SU-DHL-6 (cell line): Measurements from ENCODE around the gene CDIP1.

Experiments used
- H2AFZ ChIP-seq: fragments of 200-600 bp; sonication (generic); 2 replicates; pipeline ENCODE4 v1.6.1; 2014; ENCODE audit warnings: low read depth, mild to moderate bottlenecking, moderate library complexity, mixed read lengths, antibody characterized with exemption, low read length; ENCODE audit not compliant: severe bottlenecking
- H3F3A ChIP-seq: fragments of 200-600 bp; shearing (Covaris generic); 2 replicates; pipeline ENCODE4 v1.6.0; 2016; ENCODE audit warnings: antibody characterized with exemption, mild to moderate bottlenecking; ENCODE audit not compliant: insufficient read depth
- H3K27ac ChIP-seq: fragments of 200-600 bp; sonication (generic); 2 replicates; pipeline ENCODE4 v1.5.1; 2016; ENCODE audit warnings: low read depth, mild to moderate bottlenecking, low read length, moderate library complexity, mixed read lengths
- H3K27me3 ChIP-seq: fragments of 200-600 bp; sonication (generic), shearing (Covaris generic); 2 replicates; pipeline ENCODE4 v1.6.0; 2014; ENCODE audit warnings: mild to moderate bottlenecking, low read length
- H3K36me3 ChIP-seq: fragments of 200-600 bp; sonication (generic); 2 replicates; pipeline ENCODE4 v1.6.1; 2014; ENCODE audit warnings: mild to moderate bottlenecking, low read length, mixed read lengths
- H3K4me2 ChIP-seq: fragments of 300-600, 200-600 bp; shearing (Covaris generic), sonication (generic); 2 replicates; pipeline ENCODE4 v1.6.0; 2014; ENCODE audit warnings: low read length, low read depth, mild to moderate bottlenecking; ENCODE audit not compliant: poor library complexity, severe bottlenecking
- H3K4me3 ChIP-seq: fragments of 200-600 bp; sonication (generic); 2 replicates; pipeline ENCODE4 v1.5.1; 2014; ENCODE audit warnings: antibody characterized with exemption, low read length, mild to moderate bottlenecking, mixed read lengths; ENCODE audit not compliant: insufficient read depth, poor library complexity, severe bottlenecking
- H3K79me2 ChIP-seq: fragments of 200-600 bp; sonication (generic); 2 replicates; pipeline ENCODE4 v1.6.1; 2014; ENCODE audit warnings: mild to moderate bottlenecking, low read length, moderate library complexity; ENCODE audit not compliant: insufficient read depth
- H3K9ac ChIP-seq: fragments of 200-600 bp; sonication (generic); 2 replicates; pipeline ENCODE4 v1.7.0; 2014; ENCODE audit warnings: mild to moderate bottlenecking, low read length
- H3K9me2 ChIP-seq: fragments of 200-600 bp; sonication (generic); replicated peaks from 2 replicates; pipeline ENCODE4 v1.6.1; 2014; ENCODE audit warnings: low read length; ENCODE audit not compliant: insufficient read depth
- H3K9me3 ChIP-seq: fragments of 200-600 bp; sonication (generic); 2 replicates; pipeline ENCODE4 v1.6.1; 2014; ENCODE audit warnings: low read length, mixed read lengths; ENCODE audit not compliant: insufficient read depth
- H4K20me1 ChIP-seq: fragments of 200-600 bp; sonication (generic); 2 replicates; pipeline ENCODE4 v1.6.1; 2014; ENCODE audit warnings: low read depth, mild to moderate bottlenecking, antibody characterized with exemption, low read length, moderate library complexity, mixed read lengths
- EZH2phosphoT487 ChIP-seq: fragments of 200-600 bp; sonication (generic), shearing (Covaris generic); conservative IDR thresholded peaks from 2 replicates; pipeline ENCODE4 v1.6.1; 2018; ENCODE audit warnings: mild to moderate bottlenecking, antibody characterized with exemption, low read length, moderate library complexity, mixed read lengths
- TF ChIP-seq, protein P1 (sequence below): fragments of 200-600 bp; sonication (generic); IDR thresholded peaks from one replicate; pipeline ENCODE4 v1.5.1; 2017; ENCODE audit warnings: antibody characterized with exemption, mild to moderate bottlenecking, low read length, moderate library complexity; ENCODE audit not compliant: insufficient read depth, poor library complexity, severe bottlenecking

Gene CDIP1

GRCh38 chr16:4539716-4540284, 1.2 kb upstream of the CDIP1 start:
- TF ChIP-seq EZH2phosphoT487 = no peak
- TF ChIP-seq, protein P1, sequence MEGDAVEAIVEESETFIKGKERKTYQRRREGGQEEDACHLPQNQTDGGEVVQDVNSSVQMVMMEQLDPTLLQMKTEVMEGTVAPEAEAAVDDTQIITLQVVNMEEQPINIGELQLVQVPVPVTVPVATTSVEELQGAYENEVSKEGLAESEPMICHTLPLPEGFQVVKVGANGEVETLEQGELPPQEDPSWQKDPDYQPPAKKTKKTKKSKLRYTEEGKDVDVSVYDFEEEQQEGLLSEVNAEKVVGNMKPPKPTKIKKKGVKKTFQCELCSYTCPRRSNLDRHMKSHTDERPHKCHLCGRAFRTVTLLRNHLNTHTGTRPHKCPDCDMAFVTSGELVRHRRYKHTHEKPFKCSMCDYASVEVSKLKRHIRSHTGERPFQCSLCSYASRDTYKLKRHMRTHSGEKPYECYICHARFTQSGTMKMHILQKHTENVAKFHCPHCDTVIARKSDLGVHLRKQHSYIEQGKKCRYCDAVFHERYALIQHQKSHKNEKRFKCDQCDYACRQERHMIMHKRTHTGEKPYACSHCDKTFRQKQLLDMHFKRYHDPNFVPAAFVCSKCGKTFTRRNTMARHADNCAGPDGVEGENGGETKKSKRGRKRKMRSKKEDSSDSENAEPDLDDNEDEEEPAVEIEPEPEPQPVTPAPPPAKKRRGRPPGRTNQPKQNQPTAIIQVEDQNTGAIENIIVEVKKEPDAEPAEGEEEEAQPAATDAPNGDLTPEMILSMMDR = no peak
- no peak overlapping the region for H3K9ac ChIP-seq
- no peaks in the 10 kb centered on the region for H3K27me3 ChIP-seq

GRCh38 chr16:4537376-4538343, 913 bp downstream of the CDIP1 start:
- no peaks in the 10 kb centered on the region for H3K36me3 ChIP-seq
- H3K4me2 ChIP-seq = no peak overlapping the region
- H2AFZ ChIP-seq = no peak overlapping the region
- H3K27me3 ChIP-seq = no peaks in the 10 kb centered on the region
- no peaks in the 10 kb centered on the region for H4K20me1 ChIP-seq
- H3K4me3 ChIP-seq = no peak overlapping the region
- H3K79me2 ChIP-seq = no peaks in the 10 kb centered on the region
- TF ChIP-seq, protein P1 = no peak
- no peak for TF ChIP-seq EZH2phosphoT487
- no peaks in the 10 kb centered on the region for H3F3A ChIP-seq
- H3K27ac ChIP-seq = no peak overlapping the region
- H3K9ac ChIP-seq = no peak overlapping the region
- no peaks in the 10 kb centered on the region for H3K9me2 ChIP-seq
- H3K9me3 ChIP-seq = 0 out of 2 replicates have a peak, but pooled peaks cover 6% of the 10 kb centered on the region

More at GRCh38 chr16:4539716-4540284, 1.2 kb upstream of the CDIP1 start:
- H3K36me3 ChIP-seq = no peaks in the 10 kb centered on the region
- 0 out of 2 replicates have a peak, but pooled peaks cover 6% of the 10 kb centered on the region for H3K9me3 ChIP-seq
- H3K9me2 ChIP-seq = no peaks in the 10 kb centered on the region
- no peaks in the 10 kb centered on the region for H3F3A ChIP-seq
- H3K4me2 ChIP-seq = no peak overlapping the region
- no peaks in the 10 kb centered on the region for H3K79me2 ChIP-seq
- H4K20me1 ChIP-seq = no peaks in the 10 kb centered on the region
- no peak overlapping the region for H3K4me3 ChIP-seq
- no peak overlapping the region for H3K27ac ChIP-seq
- no peak overlapping the region for H2AFZ ChIP-seq

GRCh38 chr16:4536391-4537106, 2.0 kb downstream of the CDIP1 start:
- TF ChIP-seq EZH2phosphoT487 = no peak
- TF ChIP-seq, protein P1 = no peak
- Histone ChIP-seq H3F3A (no peaks in the 10 kb centered on the region), H3K27me3 (no peaks in the 10 kb centered on the region), H3K4me2 (no peak overlapping the region), H3K36me3 (no peaks in the 10 kb centered on the region), H3K9me3 (0 out of 2 replicates have a peak, but pooled peaks cover 6% of the 10 kb centered on the region), H4K20me1 (no peaks in the 10 kb centered on the region), H3K4me3 (no peak overlapping the region), H3K27ac (no peak overlapping the region), H3K79me2 (no peaks in the 10 kb centered on the region), H3K9ac (no peak overlapping the region), H3K9me2 (no peaks in the 10 kb centered on the region), H2AFZ (no peak overlapping the region)
